Putamen (tissue), 1 donor: Measurements from ENCODE around the gene CAMK2D.

ENCODE experiments used
- DNase-seq: peaks from one replicate; pipeline ENCODE4 v3.0.0-alpha.2; 2016; ENCODE audit warnings: low spot score

CAMK2D gene

GRCh38 chr4:113437129-113437528 lies 324.4 kb downstream of the CAMK2D start:
- DNase-seq, result no peak

- no peak for DNase-seq
These were observed 325.2 kb downstream of the CAMK2D start for GRCh38 chr4:113436360-113436759.

GRCh38 chr4:113435893-113436292 lies 325.6 kb downstream of the CAMK2D start:
- peak; percentile 47 for DNase-seq

GRCh38 chr4:113434247-113434587 lies 327.3 kb downstream of the CAMK2D start:
- DNase-seq, result no peak

GRCh38 chr4:113433536-113434246 lies 327.8 kb downstream of the CAMK2D start:
- DNase-seq, result no peak

GRCh38 chr4:113433116-113433515 lies 328.4 kb downstream of the CAMK2D start:
- no peak for DNase-seq

- DNase-seq, result no peak
These were observed 337.9 kb downstream of the CAMK2D start for GRCh38 chr4:113423631-113424030.

- DNase-seq, result no peak
These were observed 340.6 kb downstream of the CAMK2D start for GRCh38 chr4:113420938-113421337.

- no peak for DNase-seq
These were observed 341.9 kb downstream of the CAMK2D start for GRCh38 chr4:113419631-113420030.

- no peak for DNase-seq
These were observed 350.0 kb downstream of the CAMK2D start for GRCh38 chr4:113411496-113411938.

- DNase-seq, result no peak
These were observed 350.9 kb downstream of the CAMK2D start for GRCh38 chr4:113410686-113411085.

GRCh38 chr4:113409181-113409580 lies 352.4 kb downstream of the CAMK2D start:
- DNase-seq, result no peak

GRCh38 chr4:113407409-113407808 lies 354.1 kb downstream of the CAMK2D start:
- DNase-seq, result no peak

- no peak for DNase-seq
These were observed 354.9 kb downstream of the CAMK2D start for GRCh38 chr4:113406723-113407016.

- no peak for DNase-seq
These were observed 355.4 kb downstream of the CAMK2D start for GRCh38 chr4:113405874-113406722.

GRCh38 chr4:113404841-113405240 lies 356.7 kb downstream of the CAMK2D start:
- DNase-seq, result no peak

GRCh38 chr4:113404167-113404571 lies 357.4 kb downstream of the CAMK2D start:
- no peak for DNase-seq
